Upper lobe of right lung (tissue), 1 donor: Measurements from ENCODE around the gene TMEM109. TPM values are rescaled to one million over a fixed set of nuclear protein-coding genes. Genes with fewer than 3 reads are reported as not detected.

Source experiments
- ATAC-seq: fragments of 200-7000 bp; cut with Tn5 transposase; one replicate; pipeline ENCODE4 v1.9.1; 2020; ENCODE audit warnings: mild to moderate bottlenecking, moderate library complexity
- DNase-seq: peaks from one replicate; pipeline ENCODE4 v3.0.0-alpha.2; 2020
- H3K27ac ChIP-seq: fragments of 200-600 bp; one replicate; pipeline ENCODE4 v1.8.0; 2022
- H3K27me3 ChIP-seq: fragments of 200-600 bp; one replicate; pipeline ENCODE4 v1.8.0; 2022; ENCODE audit warnings: mild to moderate bottlenecking
- H3K36me3 ChIP-seq: fragments of 200-600 bp; one replicate; pipeline ENCODE4 v1.8.0; 2022
- H3K4me1 ChIP-seq: fragments of 200-600 bp; one replicate; pipeline ENCODE4 v1.8.0; 2022
- H3K4me3 ChIP-seq: fragments of 200-600 bp; one replicate; pipeline ENCODE4 v1.8.0; 2022; ENCODE audit warnings: mild to moderate bottlenecking
- H3K9me3 ChIP-seq: fragments of 200-600 bp; one replicate; pipeline ENCODE4 v1.8.0; 2022
- intact Hi-C: fragments of 100-400 bp; cut with DNase I; formaldehyde crosslinking; loops from one replicate; pipeline ENCODE4 v1.11.0; 2022
- total RNA-seq: library from RNA; stranded (reverse); fragmentation: NEBNext Ultra II Directional; extraction: Animal tissue kit (Norgen Biotek cat#: 25700); gene quantifications from one replicate; pipeline ENCODE4 v1.2.1, GENCODE V29; 2021
- TF ChIP-seq, protein P1 (sequence below): fragments of 200-600 bp; IDR thresholded peaks from one replicate; pipeline ENCODE4 v1.8.0; 2022; ENCODE audit warnings: antibody characterized with exemption
- donor health status: DM: no; HTN: yes; CAD: no; lungs with severe emphysema.

The TMEM109 gene
- total RNA-seq, 1 donor from 2014 or later, result 156 TPM

DNA sequence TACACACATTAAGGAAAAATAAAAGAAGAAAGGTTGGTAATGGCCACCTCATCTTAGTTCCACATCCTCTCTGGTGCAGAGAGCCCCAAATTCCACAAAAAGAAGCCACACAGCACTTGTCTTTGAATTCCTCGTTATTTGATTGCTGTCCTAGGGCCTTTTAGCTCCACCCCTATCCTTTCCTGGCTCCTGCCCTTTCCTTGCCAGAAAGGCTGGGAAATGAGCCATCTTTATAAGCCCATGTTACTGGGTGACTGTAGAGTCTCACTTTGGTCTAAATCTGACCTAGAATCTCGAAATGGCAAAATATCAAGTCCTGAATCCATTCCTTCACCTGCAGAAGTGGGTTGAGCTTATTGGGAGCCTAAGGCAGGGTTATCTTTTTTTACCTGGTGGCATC is 6.0 kb downstream of the TMEM109 start:
- H3K27me3 ChIP-seq, result peaks cover 4% of the 10 kb centered on the region
- H3K4me3 ChIP-seq, result no peak overlapping the region
- H3K9me3 ChIP-seq, result no peaks in the 10 kb centered on the region
- H3K4me1 ChIP-seq, result peaks cover 43% of the 10 kb centered on the region
- H3K27ac ChIP-seq, result no peak overlapping the region
- TF ChIP-seq, protein P1, sequence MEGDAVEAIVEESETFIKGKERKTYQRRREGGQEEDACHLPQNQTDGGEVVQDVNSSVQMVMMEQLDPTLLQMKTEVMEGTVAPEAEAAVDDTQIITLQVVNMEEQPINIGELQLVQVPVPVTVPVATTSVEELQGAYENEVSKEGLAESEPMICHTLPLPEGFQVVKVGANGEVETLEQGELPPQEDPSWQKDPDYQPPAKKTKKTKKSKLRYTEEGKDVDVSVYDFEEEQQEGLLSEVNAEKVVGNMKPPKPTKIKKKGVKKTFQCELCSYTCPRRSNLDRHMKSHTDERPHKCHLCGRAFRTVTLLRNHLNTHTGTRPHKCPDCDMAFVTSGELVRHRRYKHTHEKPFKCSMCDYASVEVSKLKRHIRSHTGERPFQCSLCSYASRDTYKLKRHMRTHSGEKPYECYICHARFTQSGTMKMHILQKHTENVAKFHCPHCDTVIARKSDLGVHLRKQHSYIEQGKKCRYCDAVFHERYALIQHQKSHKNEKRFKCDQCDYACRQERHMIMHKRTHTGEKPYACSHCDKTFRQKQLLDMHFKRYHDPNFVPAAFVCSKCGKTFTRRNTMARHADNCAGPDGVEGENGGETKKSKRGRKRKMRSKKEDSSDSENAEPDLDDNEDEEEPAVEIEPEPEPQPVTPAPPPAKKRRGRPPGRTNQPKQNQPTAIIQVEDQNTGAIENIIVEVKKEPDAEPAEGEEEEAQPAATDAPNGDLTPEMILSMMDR, result no peak
- intact Hi-C loops, result no loop called here
- peaks cover 38% of the 10 kb centered on the region for H3K36me3 ChIP-seq
- DNase-seq (no peak), ATAC-seq (no peak)

DNA sequence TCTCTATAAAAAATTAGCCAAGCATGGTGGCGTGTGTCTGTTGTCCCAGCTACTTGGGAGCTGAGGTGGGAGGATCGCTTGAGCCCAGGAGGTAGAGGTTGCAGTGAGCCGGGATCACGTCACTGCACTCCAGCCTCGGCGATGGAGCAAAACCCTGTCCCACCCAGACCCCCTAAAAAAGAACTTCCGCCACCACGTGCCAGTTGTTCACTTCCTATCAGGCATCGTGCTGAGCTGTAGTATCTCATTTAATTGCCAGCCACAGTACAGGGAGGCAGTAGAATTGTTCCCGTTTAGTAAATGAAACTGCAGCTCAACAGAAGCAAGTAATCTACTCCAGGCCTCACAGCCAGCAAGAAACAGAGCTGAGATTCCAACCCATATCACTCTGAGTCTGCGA is 7.3 kb downstream of the TMEM109 start:
- DNase-seq (no peak), ATAC-seq (no peak)
- Histone ChIP-seq H3K9me3 (no peaks in the 10 kb centered on the region), H3K27ac (no peak overlapping the region), H3K36me3 (peaks cover 38% of the 10 kb centered on the region), H3K4me1 (peaks cover 35% of the 10 kb centered on the region), H3K27me3 (peaks cover 9% of the 10 kb centered on the region), H3K4me3 (no peak overlapping the region)
- intact Hi-C loops, result no loop called here
- TF ChIP-seq, protein P1, result no peak

DNA sequence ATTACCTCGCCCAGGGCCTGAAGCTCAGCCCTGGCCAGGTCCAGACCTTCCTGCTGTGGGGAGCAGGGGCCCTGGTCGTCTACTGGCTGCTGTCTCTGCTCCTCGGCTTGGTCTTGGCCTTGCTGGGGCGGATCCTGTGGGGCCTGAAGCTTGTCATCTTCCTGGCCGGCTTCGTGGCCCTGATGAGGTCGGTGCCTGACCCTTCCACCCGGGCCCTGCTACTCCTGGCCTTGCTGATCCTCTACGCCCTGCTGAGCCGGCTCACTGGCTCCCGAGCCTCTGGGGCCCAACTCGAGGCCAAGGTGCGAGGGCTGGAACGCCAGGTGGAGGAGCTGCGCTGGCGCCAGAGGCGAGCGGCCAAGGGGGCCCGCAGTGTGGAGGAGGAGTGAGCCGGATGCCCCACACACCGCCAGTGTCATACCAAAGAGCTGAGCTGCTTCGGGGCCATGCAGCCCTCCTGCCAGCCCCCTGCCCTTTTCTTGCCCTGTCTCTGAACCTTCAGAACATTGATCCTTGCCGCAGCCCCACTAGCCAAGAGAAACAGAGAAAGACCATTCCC is 7.9 kb downstream of the TMEM109 start:
- Histone ChIP-seq H3K36me3 (peaks cover 38% of the 10 kb centered on the region), H3K4me1 (peaks cover 30% of the 10 kb centered on the region), H3K4me3 (no peak overlapping the region), H3K27ac (no peak overlapping the region), H3K9me3 (no peaks in the 10 kb centered on the region), H3K27me3 (peaks cover 9% of the 10 kb centered on the region)
- intact Hi-C loops, result no loop called here
- DNase-seq (no peak), ATAC-seq (no peak)
- TF ChIP-seq, protein P1, result no peak

DNA sequence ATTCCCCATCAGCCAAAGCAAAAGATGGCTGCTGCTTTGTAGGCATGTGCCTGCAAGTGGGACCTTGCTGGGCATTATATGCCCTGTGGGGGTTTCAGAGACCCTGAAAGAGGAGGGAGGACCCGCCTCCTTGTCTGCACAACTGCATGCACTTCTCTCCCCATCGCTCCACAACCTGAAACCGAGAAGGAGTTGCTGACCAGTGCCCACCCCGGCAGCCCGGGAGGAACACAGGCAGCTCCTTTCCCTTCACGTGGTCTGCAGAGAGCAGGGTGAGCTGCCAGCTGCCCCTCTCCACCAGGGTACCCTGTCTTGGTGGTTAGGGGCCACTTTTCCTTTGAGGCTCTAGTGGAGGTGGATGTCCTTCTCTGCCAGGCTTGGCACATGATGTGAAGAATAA is 8.9 kb downstream of the TMEM109 start:
- no peaks in the 10 kb centered on the region for H3K9me3 ChIP-seq
- no peak overlapping the region for H3K4me3 ChIP-seq
- H3K27me3 ChIP-seq, result peaks cover 9% of the 10 kb centered on the region
- peaks cover 30% of the 10 kb centered on the region for H3K4me1 ChIP-seq
- DNase-seq, result no peak
- H3K36me3 ChIP-seq, result peaks cover 38% of the 10 kb centered on the region
- ATAC-seq, result no peak
- intact Hi-C loops, result no loop called here
- H3K27ac ChIP-seq, result no peak overlapping the region
- TF ChIP-seq, protein P1, result no peak

DNA sequence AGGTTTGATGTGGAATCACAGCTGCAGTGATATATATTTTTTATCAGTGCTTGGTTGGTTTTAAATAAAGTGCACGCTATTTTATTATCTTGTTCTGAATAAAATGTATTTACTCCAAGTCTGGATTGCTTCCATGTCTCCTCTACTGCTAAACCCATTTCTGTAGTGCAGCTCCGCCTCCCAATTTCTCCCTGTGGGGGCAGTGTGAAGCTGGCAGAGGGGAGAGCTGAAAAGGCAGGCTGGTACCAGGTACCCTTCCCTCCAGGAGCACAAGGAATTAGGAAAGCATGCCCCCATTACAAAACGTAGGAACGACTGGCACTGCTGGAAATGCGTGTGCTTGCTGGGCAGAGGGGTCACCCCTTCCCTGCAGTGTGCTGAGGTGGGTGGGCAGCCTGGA is 9.4 kb downstream of the TMEM109 start:
- Histone ChIP-seq H3K36me3 (peaks cover 38% of the 10 kb centered on the region), H3K27ac (no peak overlapping the region), H3K9me3 (no peaks in the 10 kb centered on the region), H3K27me3 (peaks cover 9% of the 10 kb centered on the region), H3K4me3 (no peak overlapping the region), H3K4me1 (peaks cover 30% of the 10 kb centered on the region)
- ATAC-seq, result no peak
- TF ChIP-seq, protein P1, result no peak
- DNase-seq, result no peak
- intact Hi-C loops, result no loop called here

DNA sequence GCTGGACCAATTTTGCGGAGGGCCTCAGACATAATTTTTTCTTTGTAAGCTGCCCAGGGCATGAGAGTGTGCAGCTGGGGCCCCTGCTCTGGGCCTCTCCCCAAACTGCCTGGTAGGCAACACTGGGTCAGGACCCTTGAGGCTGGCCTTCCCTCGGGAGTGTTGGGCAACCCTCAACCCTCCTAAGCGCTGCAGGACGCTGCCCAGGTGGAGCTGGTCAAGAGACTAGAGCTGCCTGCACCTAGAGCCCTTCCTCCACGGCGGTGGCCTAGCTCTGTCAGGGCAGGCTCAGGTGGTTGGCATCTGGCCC is 9.8 kb downstream of the TMEM109 start:
- Histone ChIP-seq H3K36me3 (peaks cover 38% of the 10 kb centered on the region), H3K4me3 (peak overlapping the region; percentile 61), H3K4me1 (peaks cover 27% of the 10 kb centered on the region), H3K27ac (no peak overlapping the region), H3K9me3 (no peaks in the 10 kb centered on the region), H3K27me3 (peaks cover 9% of the 10 kb centered on the region)
- intact Hi-C loops, result no loop called here
- DNase-seq (no peak), ATAC-seq (peak; percentile 2)
- TF ChIP-seq, protein P1, result no peak
